HG02642 (cell line): Measurements from ENCODE around the gene LDLRAD4.
A peak's percentile ranks its signal among the peaks of the same experiment; 100 is the strongest.

ENCODE experiments used
- ATAC-seq: cut with Tn5 transposase; IDR thresholded peaks from one replicate; pipeline ENCODE4 v1.9.1; 2021; ENCODE audit warnings: mild to moderate bottlenecking; ENCODE audit not compliant: unreplicated experiment, poor library complexity

LDLRAD4 gene

GRCh38 chr18:13364721-13365205 is 146.2 kb downstream of the LDLRAD4 start:
- ATAC-seq: no peak

GRCh38 chr18:13366131-13366530 is 147.6 kb downstream of the LDLRAD4 start:
- no peak for ATAC-seq

- ATAC-seq: no peak
Observed at GRCh38 chr18:13366541-13366940, 148.0 kb downstream of the LDLRAD4 start.

- no peak for ATAC-seq
Observed at GRCh38 chr18:13366962-13367892, 148.7 kb downstream of the LDLRAD4 start.

- ATAC-seq: no peak
Observed at GRCh38 chr18:13368080-13368813, 149.7 kb downstream of the LDLRAD4 start.

- ATAC-seq: no peak
Observed at GRCh38 chr18:13369353-13369752, 150.8 kb downstream of the LDLRAD4 start.

- no peak for ATAC-seq
Observed at GRCh38 chr18:13369756-13370510, 151.4 kb downstream of the LDLRAD4 start.

- no peak for ATAC-seq
Observed at GRCh38 chr18:13370995-13371625, 152.6 kb downstream of the LDLRAD4 start.

GRCh38 chr18:13371689-13372418 is 153.3 kb downstream of the LDLRAD4 start:
- no peak for ATAC-seq

GRCh38 chr18:13372531-13372951 is 154.0 kb downstream of the LDLRAD4 start:
- no peak for ATAC-seq

GRCh38 chr18:13374096-13374467 is 155.5 kb downstream of the LDLRAD4 start:
- ATAC-seq: no peak

GRCh38 chr18:13374468-13375301 is 156.1 kb downstream of the LDLRAD4 start:
- ATAC-seq: peak; percentile 10

- peak; percentile 91 for ATAC-seq
Observed at GRCh38 chr18:13375302-13376255, 157.0 kb downstream of the LDLRAD4 start.

- no peak for ATAC-seq
Observed at GRCh38 chr18:13376298-13376840, 157.8 kb downstream of the LDLRAD4 start.

GRCh38 chr18:13376841-13377351 is 158.3 kb downstream of the LDLRAD4 start:
- ATAC-seq: no peak

- ATAC-seq: no peak
Observed at GRCh38 chr18:13377496-13377895, 158.9 kb downstream of the LDLRAD4 start.

GRCh38 chr18:13378150-13378549 is 159.6 kb downstream of the LDLRAD4 start:
- ATAC-seq: no peak
